OCI-LY1 (cell line): ENCODE measurements around the gene KRTAP10-10.

Experiments
- H2AFZ ChIP-seq: fragments of 200-600 bp; sonication (generic), shearing (Covaris generic); 2 replicates; pipeline ENCODE4 v1.6.0; 2014; ENCODE audit warnings: antibody characterized with exemption, mild to moderate bottlenecking, low read length
- H3F3A ChIP-seq: fragments of 200-600 bp; sonication (generic), shearing (Covaris generic); 2 replicates; pipeline ENCODE4 v1.6.0; 2014; ENCODE audit warnings: mild to moderate bottlenecking, antibody characterized with exemption, low read length, moderate library complexity; ENCODE audit not compliant: insufficient read depth
- H3K27ac ChIP-seq: fragments of 200-600 bp; sonication (generic); 2 replicates; pipeline ENCODE4 v1.5.1; 2014; ENCODE audit warnings: low read length, mixed run types, mild to moderate bottlenecking, low read depth; ENCODE audit not compliant: poor library complexity, severe bottlenecking
- H3K27me3 ChIP-seq: fragments of 200-600 bp; sonication (generic); 2 replicates; pipeline ENCODE4 v1.6.0; 2014; ENCODE audit warnings: antibody characterized with exemption, mild to moderate bottlenecking, low read length, moderate library complexity; ENCODE audit not compliant: insufficient read depth
- H3K36me3 ChIP-seq: fragments of 200-600 bp; sonication (generic); 2 replicates; pipeline ENCODE4 v1.6.1; 2014; ENCODE audit warnings: mild to moderate bottlenecking, antibody characterized with exemption, low read length, moderate library complexity, mixed read lengths; ENCODE audit not compliant: insufficient read depth
- H3K4me1 ChIP-seq: fragments of 200-600 bp; sonication (generic); 2 replicates; pipeline ENCODE4 v1.5.1; 2014; ENCODE audit warnings: mild to moderate bottlenecking, low read length, moderate library complexity; ENCODE audit not compliant: insufficient read depth, severe bottlenecking
- H3K4me2 ChIP-seq: fragments of 200-600 bp; sonication (generic), shearing (Covaris generic); 2 replicates; pipeline ENCODE4 v1.6.1; 2014; ENCODE audit warnings: low read length
- H3K4me3 ChIP-seq: fragments of 200-600 bp; sonication (generic); 2 replicates; pipeline ENCODE4 v1.5.1; 2014; ENCODE audit warnings: low read length, low read depth, mild to moderate bottlenecking, mixed read lengths; ENCODE audit not compliant: poor library complexity, severe bottlenecking
- H3K79me2 ChIP-seq: fragments of 200-600 bp; shearing (Covaris generic); 2 replicates; pipeline ENCODE4 v1.6.1; 2016; ENCODE audit warnings: mixed run types, low read length, mixed read lengths; ENCODE audit not compliant: insufficient read depth
- H3K9ac ChIP-seq: fragments of 200-600 bp; sonication (generic), shearing (Covaris generic); 2 replicates; pipeline ENCODE4 v1.6.1; 2014; ENCODE audit warnings: mild to moderate bottlenecking, low read length, mixed read lengths
- H3K9me2 ChIP-seq: fragments of 200-600 bp; sonication (generic), shearing (Covaris generic); 2 replicates; pipeline ENCODE4 v1.6.1; 2014; ENCODE audit warnings: low read depth, mild to moderate bottlenecking, low read length, mixed read lengths
- H3K9me3 ChIP-seq: fragments of 200-600 bp; shearing (Covaris generic); 2 replicates; pipeline ENCODE4 v1.6.1; 2014; ENCODE audit warnings: low read length, mixed read lengths
- H4K20me1 ChIP-seq: fragments of 200-600 bp; sonication (generic), shearing (Covaris generic); 2 replicates; pipeline ENCODE4 v1.6.0; 2016; ENCODE audit warnings: mild to moderate bottlenecking, low read length; ENCODE audit not compliant: insufficient read depth
- EZH2 ChIP-seq: fragments of 200-600 bp; sonication (generic), shearing (Covaris generic); IDR thresholded peaks from 2 replicates; pipeline ENCODE4 v1.8.0; 2017; ENCODE audit warnings: borderline replicate concordance, mixed run types, mild to moderate bottlenecking, antibody characterized with exemption, low read length, moderate library complexity, mixed read lengths
- TF ChIP-seq, protein P1 (sequence below): fragments of 200-600 bp; sonication (generic), shearing (Covaris generic); IDR thresholded peaks from 2 replicates; pipeline ENCODE4 v1.5.1; 2017; ENCODE audit warnings: mild to moderate bottlenecking, antibody characterized with exemption, low read length, moderate library complexity, mixed read lengths

The KRTAP10-10 gene

DNA sequence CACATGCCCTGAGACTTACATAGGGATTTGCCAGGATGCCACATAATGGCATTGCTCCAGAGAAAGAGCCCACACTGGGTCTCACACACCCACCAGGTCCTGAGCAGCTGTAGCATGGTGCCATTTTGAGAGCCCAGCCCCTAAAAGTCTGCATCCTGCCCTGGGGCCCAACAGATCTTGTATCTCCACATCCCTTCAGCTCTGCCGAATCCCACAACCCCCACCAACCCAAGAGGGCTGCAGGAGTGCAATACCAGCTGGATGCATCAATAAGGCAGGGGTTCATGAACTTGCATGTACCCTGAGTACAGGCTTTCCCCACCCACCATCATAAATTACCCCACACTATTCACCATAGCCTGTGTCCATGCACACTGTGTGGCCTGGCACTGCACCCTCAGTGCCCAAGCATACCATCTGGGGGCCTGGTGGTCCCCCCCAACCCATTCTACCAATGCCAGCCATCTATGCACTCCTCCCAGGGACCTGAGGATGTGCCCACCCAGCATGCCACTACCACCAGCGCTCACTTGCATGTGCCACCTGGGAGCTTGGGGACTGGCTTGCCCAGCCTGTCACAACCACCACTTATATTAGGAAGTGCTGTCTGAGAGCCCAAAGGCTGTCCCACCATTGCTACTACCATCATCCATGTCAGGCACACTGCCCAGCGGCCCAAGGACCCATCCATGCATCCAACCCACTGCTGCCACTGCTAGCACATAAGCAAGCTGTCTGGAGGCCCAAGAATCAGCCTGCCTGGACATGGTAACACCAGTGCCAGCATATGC lies 33.7 kb downstream of the KRTAP10-10 start:
- no peaks in the 10 kb centered on the region; the same call in 1 of the 2 replicates for H3K27me3 ChIP-seq
- H3K4me1 ChIP-seq: no peaks in the 10 kb centered on the region
- TF ChIP-seq EZH2: no peak
- no peak overlapping the region for H3K4me2 ChIP-seq
- no peaks in the 10 kb centered on the region for H3K9me3 ChIP-seq
- no peaks in the 10 kb centered on the region for H3K79me2 ChIP-seq
- no peaks in the 10 kb centered on the region for H3F3A ChIP-seq
- no peak overlapping the region for H3K9ac ChIP-seq
- no peaks in the 10 kb centered on the region for H3K9me2 ChIP-seq
- no peaks in the 10 kb centered on the region for H4K20me1 ChIP-seq
- no peak overlapping the region for H3K4me3 ChIP-seq
- H3K36me3 ChIP-seq: no peaks in the 10 kb centered on the region; the same call in 1 of the 2 replicates
- no peak overlapping the region for H2AFZ ChIP-seq
- no peak overlapping the region for H3K27ac ChIP-seq

GRCh38 chr21:44671911-44672310 lies 34.8 kb downstream of the KRTAP10-10 start:
- H3K9me2 ChIP-seq: no peaks in the 10 kb centered on the region
- no peak overlapping the region for H2AFZ ChIP-seq
- H3K4me2 ChIP-seq: no peak overlapping the region
- H3K79me2 ChIP-seq: no peaks in the 10 kb centered on the region
- no peaks in the 10 kb centered on the region for H3K9me3 ChIP-seq
- H3K36me3 ChIP-seq: no peaks in the 10 kb centered on the region; the same call in 1 of the 2 replicates
- H3K27ac ChIP-seq: no peak overlapping the region
- no peaks in the 10 kb centered on the region for H3K4me1 ChIP-seq
- H3K4me3 ChIP-seq: no peak overlapping the region
- H3K9ac ChIP-seq: no peak overlapping the region
- H3K27me3 ChIP-seq: no peaks in the 10 kb centered on the region; the same call in 1 of the 2 replicates
- H3F3A ChIP-seq: no peaks in the 10 kb centered on the region
- TF ChIP-seq, protein P1, sequence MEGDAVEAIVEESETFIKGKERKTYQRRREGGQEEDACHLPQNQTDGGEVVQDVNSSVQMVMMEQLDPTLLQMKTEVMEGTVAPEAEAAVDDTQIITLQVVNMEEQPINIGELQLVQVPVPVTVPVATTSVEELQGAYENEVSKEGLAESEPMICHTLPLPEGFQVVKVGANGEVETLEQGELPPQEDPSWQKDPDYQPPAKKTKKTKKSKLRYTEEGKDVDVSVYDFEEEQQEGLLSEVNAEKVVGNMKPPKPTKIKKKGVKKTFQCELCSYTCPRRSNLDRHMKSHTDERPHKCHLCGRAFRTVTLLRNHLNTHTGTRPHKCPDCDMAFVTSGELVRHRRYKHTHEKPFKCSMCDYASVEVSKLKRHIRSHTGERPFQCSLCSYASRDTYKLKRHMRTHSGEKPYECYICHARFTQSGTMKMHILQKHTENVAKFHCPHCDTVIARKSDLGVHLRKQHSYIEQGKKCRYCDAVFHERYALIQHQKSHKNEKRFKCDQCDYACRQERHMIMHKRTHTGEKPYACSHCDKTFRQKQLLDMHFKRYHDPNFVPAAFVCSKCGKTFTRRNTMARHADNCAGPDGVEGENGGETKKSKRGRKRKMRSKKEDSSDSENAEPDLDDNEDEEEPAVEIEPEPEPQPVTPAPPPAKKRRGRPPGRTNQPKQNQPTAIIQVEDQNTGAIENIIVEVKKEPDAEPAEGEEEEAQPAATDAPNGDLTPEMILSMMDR: no peak
- TF ChIP-seq EZH2: no peak
- H4K20me1 ChIP-seq: no peaks in the 10 kb centered on the region

DNA sequence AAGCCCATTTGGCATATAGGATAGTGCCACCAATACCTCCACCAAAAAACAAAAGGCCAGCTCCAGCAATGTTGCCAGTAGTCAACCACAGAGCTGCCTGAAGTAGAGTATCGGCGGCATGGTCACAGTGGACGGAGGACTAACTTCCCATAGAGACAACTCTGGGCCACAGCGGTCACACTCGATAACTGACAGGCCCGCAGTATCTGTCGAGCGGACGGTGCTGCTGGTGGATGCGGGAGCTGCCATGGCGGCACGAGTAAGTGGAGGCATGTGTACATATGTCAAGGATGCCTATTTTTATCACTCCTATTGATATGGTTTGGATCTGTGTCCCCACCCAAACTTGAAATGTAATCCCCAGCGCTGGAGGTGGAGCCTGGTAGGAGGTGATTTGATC lies 40.7 kb downstream of the KRTAP10-10 start:
- H2AFZ ChIP-seq: no peak overlapping the region
- TF ChIP-seq, protein P1: no peak
- no peak for TF ChIP-seq EZH2
- no peaks in the 10 kb centered on the region; the same call in 1 of the 2 replicates for H3K36me3 ChIP-seq
- H3K9ac ChIP-seq: no peak overlapping the region
- H3K27ac ChIP-seq: no peak overlapping the region
- no peak overlapping the region for H3K4me3 ChIP-seq
- H4K20me1 ChIP-seq: no peaks in the 10 kb centered on the region
- no peaks in the 10 kb centered on the region for H3K9me2 ChIP-seq
- no peaks in the 10 kb centered on the region for H3K4me1 ChIP-seq
- H3F3A ChIP-seq: no peaks in the 10 kb centered on the region
- H3K79me2 ChIP-seq: no peaks in the 10 kb centered on the region
- H3K27me3 ChIP-seq: no peaks in the 10 kb centered on the region
- no peaks in the 10 kb centered on the region for H3K9me3 ChIP-seq
- no peak overlapping the region for H3K4me2 ChIP-seq
